ENCODE measurements around the gene LTC4S.

LTC4S gene

DNA sequence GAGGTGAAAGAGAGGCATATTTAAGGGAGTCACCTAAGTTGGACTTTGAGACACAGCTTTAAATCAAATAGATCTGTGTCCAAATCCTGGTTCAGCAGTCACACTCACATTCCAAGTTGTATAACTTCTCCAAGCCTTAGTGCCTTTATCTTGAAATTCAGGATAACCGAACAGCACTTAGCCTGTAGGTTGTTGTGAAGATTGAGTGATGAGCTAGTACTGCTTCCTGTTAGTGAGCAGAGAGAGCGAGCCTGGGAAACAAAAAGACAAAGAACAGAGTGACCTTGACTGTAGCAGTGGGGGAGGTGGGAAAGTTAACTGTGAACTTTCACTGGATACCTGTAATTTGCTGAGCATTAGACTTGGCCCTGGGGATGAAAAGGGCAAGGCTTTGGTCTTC is 38.8 kb upstream of the LTC4S start:
- ChIA-PET POLR2A (interaction anchor here (0.6 to 1.4 kb wide), 2 partner anchors 12 to 131 kb away, joined by 4 to 6 read pairs; partner anchors contain the start of gene HNRNPH1), CTCF (interaction anchor here (0.9 to 4.2 kb wide), 4 partner anchors 8 to 41 kb away, joined by 3 to 28 read pairs (median 4); no protein-coding TSS in a partner anchor)
- no peak for DNase-seq (ENCODE audit: extremely low spot score)
- TF ChIP-seq, protein P1, sequence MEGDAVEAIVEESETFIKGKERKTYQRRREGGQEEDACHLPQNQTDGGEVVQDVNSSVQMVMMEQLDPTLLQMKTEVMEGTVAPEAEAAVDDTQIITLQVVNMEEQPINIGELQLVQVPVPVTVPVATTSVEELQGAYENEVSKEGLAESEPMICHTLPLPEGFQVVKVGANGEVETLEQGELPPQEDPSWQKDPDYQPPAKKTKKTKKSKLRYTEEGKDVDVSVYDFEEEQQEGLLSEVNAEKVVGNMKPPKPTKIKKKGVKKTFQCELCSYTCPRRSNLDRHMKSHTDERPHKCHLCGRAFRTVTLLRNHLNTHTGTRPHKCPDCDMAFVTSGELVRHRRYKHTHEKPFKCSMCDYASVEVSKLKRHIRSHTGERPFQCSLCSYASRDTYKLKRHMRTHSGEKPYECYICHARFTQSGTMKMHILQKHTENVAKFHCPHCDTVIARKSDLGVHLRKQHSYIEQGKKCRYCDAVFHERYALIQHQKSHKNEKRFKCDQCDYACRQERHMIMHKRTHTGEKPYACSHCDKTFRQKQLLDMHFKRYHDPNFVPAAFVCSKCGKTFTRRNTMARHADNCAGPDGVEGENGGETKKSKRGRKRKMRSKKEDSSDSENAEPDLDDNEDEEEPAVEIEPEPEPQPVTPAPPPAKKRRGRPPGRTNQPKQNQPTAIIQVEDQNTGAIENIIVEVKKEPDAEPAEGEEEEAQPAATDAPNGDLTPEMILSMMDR (IDR thresholded peaks at IDR 0.05; ENCODE audit: control extremely low read depth, extremely low read depth, low read depth, missing control alignments): no peak

DNA sequence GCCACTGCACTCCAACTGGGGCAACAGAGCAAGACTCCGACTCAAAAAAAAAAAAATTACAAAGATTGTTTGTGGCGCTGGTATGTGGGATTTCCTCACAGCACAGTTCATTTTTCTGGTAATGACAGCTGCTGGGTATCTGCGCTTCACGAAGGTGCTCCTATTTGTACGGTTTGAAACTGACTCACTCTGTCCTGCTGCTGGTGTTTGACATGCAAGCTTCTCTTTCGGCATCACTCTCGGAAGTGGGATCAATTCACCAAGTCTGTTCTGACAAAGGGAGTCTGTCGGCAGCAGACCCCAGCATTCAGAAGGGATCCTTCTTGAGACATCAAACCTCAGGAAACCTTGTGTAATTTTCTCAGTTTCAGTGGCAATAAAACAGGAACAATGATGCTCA is 34.8 kb upstream of the LTC4S start:
- no peak for DNase-seq (ENCODE audit: extremely low spot score)
- ChIA-PET POLR2A (interaction anchor here (0.7 kb wide), 1 partner anchor 22 kb away, joined by 3 read pairs; no protein-coding TSS in a partner anchor), CTCF (interaction anchor here (3.3 kb wide), 1 partner anchor 9 kb away, joined by 14 read pairs; no protein-coding TSS in a partner anchor)
- TF ChIP-seq, protein P1 (IDR thresholded peaks at IDR 0.05; ENCODE audit: control extremely low read depth, extremely low read depth, low read depth, missing control alignments): no peak

DNA sequence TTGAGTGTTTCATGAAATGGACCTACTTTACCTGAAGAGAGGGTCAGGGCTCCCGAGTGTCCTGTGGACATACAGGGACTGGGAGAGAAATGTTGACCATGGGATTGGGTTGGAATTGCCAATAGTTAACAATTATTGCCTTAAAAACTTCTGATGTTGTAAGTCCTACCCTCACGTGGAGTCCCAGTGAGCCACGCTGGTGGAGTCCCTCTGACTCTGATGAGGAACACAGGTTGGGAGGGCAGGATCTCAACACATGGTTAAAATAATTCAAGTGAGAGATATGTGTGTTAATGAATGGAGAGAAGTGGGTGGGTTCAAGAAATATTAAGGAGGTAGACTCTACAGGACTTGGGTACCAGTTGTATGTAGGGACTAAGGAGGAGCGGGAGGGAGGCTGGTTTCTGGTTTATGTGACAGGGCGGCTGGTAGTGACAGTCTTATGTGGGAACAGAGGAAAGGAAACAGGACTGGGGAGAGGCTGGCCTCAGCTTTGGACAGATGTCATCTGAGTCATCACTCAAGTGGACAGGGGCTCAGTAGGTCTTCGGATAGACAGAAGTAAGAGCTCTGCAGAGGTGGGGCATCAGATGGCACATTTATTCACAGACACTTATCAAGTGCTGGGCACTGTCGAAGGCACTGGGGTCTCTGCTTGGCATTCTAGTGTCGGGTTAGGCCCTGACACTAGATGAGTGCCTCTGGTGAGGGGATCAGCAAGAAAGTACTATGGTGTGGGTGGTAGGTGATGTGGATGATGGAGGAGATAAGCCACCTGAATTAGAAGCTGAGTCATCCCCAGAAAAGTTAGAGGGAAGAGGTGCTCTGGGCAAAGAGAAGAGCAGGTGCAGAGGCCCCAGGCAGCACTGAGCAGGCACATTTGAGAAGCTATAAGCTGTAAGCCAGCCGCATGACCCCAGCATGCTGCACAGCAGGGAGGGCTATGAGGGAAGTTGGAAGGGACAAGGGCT is 33.9 kb upstream of the LTC4S start:
- TF ChIP-seq, protein P1 (IDR thresholded peaks at IDR 0.05; ENCODE audit: control extremely low read depth, extremely low read depth, low read depth, missing control alignments): no peak
- POLR2A ChIA-PET: interaction anchor here (0.6 kb wide), 1 partner anchor 479 kb away, joined by 3 read pairs; no protein-coding TSS in a partner anchor
- CTCF ChIA-PET: interaction anchor here (1.3 to 3.3 kb wide), 2 partner anchors 8 to 148 kb away, joined by 3 to 14 read pairs; no protein-coding TSS in a partner anchor
- DNase-seq (ENCODE audit: extremely low spot score): peak; percentile 67

DNA sequence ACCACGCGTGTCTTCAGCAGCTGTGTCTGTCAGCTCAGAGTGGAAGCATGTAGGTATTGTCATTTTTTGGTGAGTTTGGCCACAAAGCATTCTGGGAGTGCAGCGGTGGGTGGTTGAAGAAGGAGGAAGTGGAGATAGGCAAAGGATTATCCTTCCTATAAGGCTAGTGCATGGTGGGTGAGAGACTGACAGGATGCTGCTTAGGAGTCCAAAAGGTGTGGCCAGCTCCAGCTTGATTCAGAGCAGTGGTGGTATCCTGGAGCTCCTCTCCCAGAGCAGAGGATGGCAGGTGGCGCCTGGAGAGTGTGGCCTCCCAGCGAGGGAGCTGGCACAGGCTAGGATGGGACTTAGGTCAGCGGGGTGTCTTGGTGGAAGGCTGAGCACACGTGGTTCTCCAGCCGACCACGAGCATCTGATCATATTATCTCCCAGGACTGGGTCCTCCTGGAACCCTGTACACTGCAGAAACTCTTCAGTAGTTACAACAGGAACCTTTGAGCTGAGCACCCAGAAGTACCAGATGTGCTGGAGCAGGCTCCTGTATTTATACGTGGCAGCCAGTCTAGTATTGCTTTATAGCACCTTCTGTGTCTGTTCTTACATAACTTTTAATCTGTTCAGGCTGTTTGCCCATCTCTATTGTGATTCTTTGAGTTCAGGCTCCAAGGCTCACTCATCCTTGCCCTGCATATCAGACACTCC is 31.6 kb upstream of the LTC4S start:
- DNase-seq (ENCODE audit: extremely low spot score): peak; percentile 48
- TF ChIP-seq, protein P1 (IDR thresholded peaks at IDR 0.05; ENCODE audit: control extremely low read depth, extremely low read depth, low read depth, missing control alignments): no peak
- ChIA-PET POLR2A (no interaction called here), CTCF (interaction anchor here (0.7 to 4.6 kb wide), 34 partner anchors 8 to 213 kb away, joined by 3 to 49 read pairs (median 4); partner anchors contain the start of genes CBY3, HNRNPH1, LTC4S and MAML1)

DNA sequence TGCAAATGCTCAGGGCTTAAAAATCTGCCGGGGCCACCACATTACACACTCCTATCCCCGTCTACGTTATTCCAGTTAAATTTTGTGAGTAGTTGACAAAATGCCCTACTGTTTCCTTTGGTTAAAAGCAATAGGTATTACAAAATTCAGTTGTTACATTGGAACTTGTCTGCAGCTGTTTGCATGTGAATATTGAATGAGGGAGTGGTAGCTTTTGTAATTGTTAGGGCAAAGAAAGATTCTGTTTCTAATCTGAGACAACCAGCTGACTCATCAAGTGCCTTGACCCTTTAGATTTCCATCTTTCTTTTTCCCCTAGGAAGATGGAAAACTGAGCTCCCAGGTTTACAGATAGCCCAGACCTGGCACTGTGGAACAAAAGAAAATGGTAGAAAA is 31.0 kb upstream of the LTC4S start:
- ChIA-PET CTCF (interaction anchor here (0.7 to 4.6 kb wide), 34 partner anchors 9 to 566 kb away, joined by 3 to 49 read pairs (median 4); partner anchors contain the start of genes CBY3, HNRNPH1, LTC4S and MAML1), POLR2A (interaction anchor here (0.8 kb wide), 1 partner anchor 12 kb away, joined by 3 read pairs; no protein-coding TSS in a partner anchor)
- TF ChIP-seq, protein P1 (IDR thresholded peaks at IDR 0.05; ENCODE audit: control extremely low read depth, extremely low read depth, low read depth, missing control alignments): no peak
- DNase-seq (ENCODE audit: extremely low spot score): no peak

Measured in GM10248 (cell line).